GM12801 (cell line): ENCODE results near the gene SLC6A8.

Source experiments
- CTCF ChIP-seq: IDR thresholded peaks from one replicate; pipeline ENCODE4 v1.5.1; 2011; ENCODE audit warnings: control low read depth; ENCODE audit not compliant: insufficient read length; ENCODE audit errors: extremely low read depth

Gene SLC6A8

GRCh38 chrX:153744210-153745066 lies 56.7 kb downstream of the SLC6A8 start:
- TF ChIP-seq CTCF: no peak
